ENCODE data around the gene FIG4.

The FIG4 gene

GRCh38 chr6:109690737-109691621 is at the start of gene FIG4, which contains the start of gene AK9:
Gene FIG4 (plus strand): TSS chr6:109691296. CDS start chr6:109691436, 140 bp downstream.
Gene AK9 (minus strand): TSS chr6:109691202. CDS start chr6:109675745, 15,457 bp downstream.
- peak; percentile 95 for DNase-seq

- DNase-seq, result no peak
Measured at GRCh38 chr6:109644131-109644530, 47.0 kb upstream of the FIG4 start.

DNA sequence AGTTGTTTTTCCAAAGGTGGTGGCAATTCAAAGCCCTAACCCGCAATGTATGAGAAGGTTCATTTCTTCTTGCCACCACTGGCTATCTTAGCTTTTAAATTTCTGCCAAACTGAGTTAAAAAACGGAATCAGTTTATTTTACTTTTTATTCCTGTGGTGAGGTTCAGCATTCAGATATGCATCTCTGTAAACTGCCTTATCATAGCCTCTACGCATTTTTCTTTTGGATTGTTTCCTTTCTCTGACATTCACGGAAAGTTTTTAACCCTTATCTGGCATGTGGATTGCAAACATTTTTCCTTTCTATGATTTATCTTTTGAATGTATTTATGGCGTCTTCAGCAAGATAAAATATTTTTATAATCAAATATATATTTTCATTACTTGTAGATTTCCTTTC is 37.8 kb upstream of the FIG4 start:
- no peak for DNase-seq

GRCh38 chr6:109655761-109656262 is 35.3 kb upstream of the FIG4 start:
- no peak for DNase-seq

DNA sequence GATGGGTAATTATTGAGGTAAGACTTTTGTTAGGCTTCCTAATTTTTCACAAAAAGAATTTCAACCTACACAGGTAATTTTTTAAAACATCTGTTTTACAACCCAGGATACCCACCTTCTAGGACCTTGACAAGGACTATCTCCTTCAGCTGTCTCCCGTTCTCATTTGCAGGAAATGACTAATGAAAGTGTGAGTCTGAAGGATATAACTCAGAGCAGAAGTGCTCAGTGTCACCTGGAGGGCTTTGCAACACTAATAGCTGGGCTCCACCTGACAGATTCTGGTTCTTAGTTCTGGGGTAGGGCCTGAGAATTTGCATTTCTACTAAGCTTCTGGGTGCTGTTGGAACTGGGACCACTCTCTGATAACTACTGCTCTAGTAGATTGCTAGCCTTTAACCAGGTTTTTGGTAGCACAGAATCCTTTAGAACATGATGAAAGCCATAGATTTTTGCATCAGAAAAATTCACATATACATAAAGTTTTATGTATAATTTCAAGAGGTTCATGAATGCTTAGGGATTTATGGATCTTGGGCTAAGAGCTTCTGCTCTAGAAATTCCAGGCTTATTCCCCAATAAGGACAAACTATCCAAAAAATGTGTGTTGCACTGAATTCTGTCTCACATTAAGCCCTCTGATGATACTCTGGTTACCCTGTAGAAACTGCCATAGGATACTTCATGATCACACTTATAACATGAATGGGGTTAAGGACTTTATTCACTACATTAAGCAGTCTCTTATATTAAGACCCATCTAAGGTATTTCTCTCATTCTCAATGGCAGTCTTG is 30.4 kb upstream of the FIG4 start:
- no peak for DNase-seq

DNA sequence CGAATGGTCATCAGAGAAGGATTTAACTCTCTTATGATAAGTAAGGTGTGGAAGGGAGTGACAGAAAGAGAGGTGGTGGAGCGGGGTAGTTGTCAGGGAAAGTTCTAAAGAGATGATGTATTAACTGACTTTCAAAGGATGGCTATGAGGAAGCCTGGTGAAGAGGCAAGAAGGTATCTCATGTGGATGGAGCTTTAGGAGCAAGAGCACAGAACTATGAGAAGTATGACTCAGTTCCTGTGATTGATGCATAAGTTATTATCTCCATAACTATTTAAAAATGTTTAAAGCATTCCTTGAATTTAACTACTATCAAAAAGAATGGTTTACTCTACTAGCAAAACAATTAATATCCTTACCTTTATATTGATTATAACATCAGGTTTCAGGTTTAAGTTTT is 28.9 kb upstream of the FIG4 start:
- no peak for DNase-seq

DNA sequence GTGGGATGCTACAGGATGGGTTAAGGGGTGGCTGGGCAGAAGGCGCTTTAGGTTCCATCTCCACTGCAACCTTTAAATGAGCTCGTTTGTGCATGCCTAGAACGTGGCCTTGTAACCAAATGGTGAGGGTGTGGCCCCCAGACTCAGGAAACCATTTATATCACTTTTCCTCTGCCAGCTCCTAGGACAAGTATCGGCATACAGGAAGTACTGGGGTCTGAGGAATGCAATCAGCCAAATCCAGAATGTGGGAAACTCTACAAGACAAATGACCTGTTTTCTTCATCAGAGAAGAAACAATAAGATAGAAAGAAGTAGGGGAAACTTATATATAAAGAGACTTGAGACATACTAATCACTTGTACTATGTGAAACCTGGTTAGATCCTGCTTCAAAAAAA is 21.3 kb upstream of the FIG4 start:
- no peak for DNase-seq

- DNase-seq, result no peak
Measured at GRCh38 chr6:109671733-109672132, 19.4 kb upstream of the FIG4 start.

GRCh38 chr6:109672175-109672574 is 18.9 kb upstream of the FIG4 start:
- DNase-seq, result no peak

GRCh38 chr6:109672839-109673238 is 18.3 kb upstream of the FIG4 start:
- DNase-seq, result no peak

GRCh38 chr6:109676724-109677123 is 14.4 kb upstream of the FIG4 start:
- DNase-seq, result no peak

DNA sequence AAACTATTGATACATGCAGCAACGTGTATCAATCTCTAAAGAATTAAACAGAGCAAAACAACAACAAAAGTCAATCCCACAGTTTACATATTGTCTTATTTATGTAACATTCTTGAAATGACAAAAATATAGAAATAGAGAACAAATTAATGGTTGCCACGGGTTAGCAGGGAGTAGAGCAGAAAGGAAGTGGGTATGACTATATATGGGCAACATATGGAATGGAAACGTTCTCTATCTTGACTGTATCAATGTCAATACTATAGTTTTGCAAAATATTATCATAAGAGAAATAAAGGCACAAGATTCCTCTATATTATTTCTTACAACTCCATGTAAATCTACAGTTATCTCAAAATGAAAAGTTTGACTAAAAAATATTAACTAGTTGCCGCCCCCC is 12.9 kb upstream of the FIG4 start:
- DNase-seq, result no peak

- peak; percentile 58 for DNase-seq
Measured at GRCh38 chr6:109678661-109679505, 12.2 kb upstream of the FIG4 start.

- no peak for DNase-seq
Measured at GRCh38 chr6:109686566-109687265, 4.4 kb upstream of the FIG4 start.

GRCh38 chr6:109687271-109687761 is 3.8 kb upstream of the FIG4 start:
- DNase-seq, result no peak

- peak; percentile 67 for DNase-seq
Measured at GRCh38 chr6:109690373-109690736, 741 bp upstream of the FIG4 start.

- DNase-seq, result no peak
Measured at GRCh38 chr6:109693111-109693510, 2.0 kb downstream of the FIG4 start.

- DNase-seq, result no peak
Measured at GRCh38 chr6:109695468-109695867, 4.4 kb downstream of the FIG4 start.

DNA sequence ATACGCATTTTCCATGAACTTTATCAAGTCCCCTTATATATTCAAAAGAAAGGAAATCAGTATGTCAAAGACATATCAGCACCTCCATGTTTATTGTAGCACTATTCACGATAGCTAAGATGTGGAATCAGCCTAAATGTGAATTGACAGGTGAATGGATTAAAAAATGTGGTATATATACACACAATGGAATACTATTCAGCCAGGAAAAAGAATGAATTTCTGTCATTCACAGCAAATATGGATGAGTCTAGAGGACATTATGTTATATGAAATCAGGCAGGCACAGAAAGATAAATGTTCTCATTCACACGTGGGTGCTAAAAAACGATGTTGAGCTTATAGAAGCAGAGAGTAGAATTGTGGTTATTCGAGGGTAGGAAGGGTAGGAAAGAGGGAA is 5.3 kb downstream of the FIG4 start:
- no peak for DNase-seq

DNA sequence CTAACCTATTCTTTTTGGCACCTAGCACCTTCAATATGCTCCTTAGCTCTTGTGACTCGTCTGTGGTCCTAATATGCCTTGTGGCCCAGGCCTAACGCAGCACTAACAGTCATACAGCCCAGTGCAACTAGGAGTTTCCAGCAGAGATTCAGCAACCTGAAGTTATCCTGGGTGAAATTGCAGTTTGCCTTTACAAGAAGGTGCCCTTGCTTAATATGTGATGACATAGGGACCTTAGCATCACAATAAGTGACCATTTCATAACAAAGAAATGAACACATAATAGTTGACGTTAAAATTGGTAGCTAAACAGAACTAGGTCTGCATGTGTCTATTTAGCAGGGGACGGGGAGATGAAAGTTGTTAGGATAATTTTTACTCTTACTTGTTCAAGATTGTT is 10.1 kb downstream of the FIG4 start:
- DNase-seq, result no peak

GRCh38 chr6:109701774-109702173 is 10.7 kb downstream of the FIG4 start:
- no peak for DNase-seq

- no peak for DNase-seq
Measured at GRCh38 chr6:109702791-109703190, 11.7 kb downstream of the FIG4 start.

Data from NCI-H1092 treated with DMSO at 0.1 percent for 48 hours (cell line).